Peyer's patch (tissue), 4 donors: Measurements from ENCODE around the gene RRBP1.

Source experiments
- CTCF ChIP-seq, 6 experiments: fragments of 450-650 bp in 4 of 6; fragments of 200-600 bp in 2 of 6; sonication (generic) in 1 of 6; IDR thresholded peaks; one replicate each; pipeline ENCODE4 v1.5.1; 2017 to 2019; ENCODE audit warnings: antibody characterized with exemption in 6 of 6, mild to moderate bottlenecking in 3 of 6, moderate library complexity in 1 of 6
- POLR2A ChIP-seq, 2 donors: fragments of 450-650 bp; IDR thresholded peaks; one replicate each; pipeline ENCODE4 v1.5.1; 2017; ENCODE audit warnings: antibody characterized with exemption in 2 of 2, mild to moderate bottlenecking in 2 of 2, moderate library complexity in 2 of 2

GRCh38 chr20:17727351-17727750 is 45.3 kb upstream of the RRBP1 start:
- no peak for TF ChIP-seq CTCF (IDR thresholded peaks at IDR 0.05)
- TF ChIP-seq POLR2A (IDR thresholded peaks at IDR 0.05), result no peak
